ENCODE measurements around the gene CACNA1C.

Gene CACNA1C

GRCh38 chr12:2139651-2140050 is 86.9 kb downstream of the CACNA1C start:
- H3K9me3 ChIP-seq (ENCODE audit: control insufficient read depth in 2 of 2, low read length in 2 of 2) = no peaks in the 10 kb centered on the region
- peaks cover 42% of the 10 kb centered on the region for H3K4me1 ChIP-seq (ENCODE audit: control insufficient read depth, insufficient read depth, low read length)
- no peak overlapping the region for H3K9ac ChIP-seq (ENCODE audit: low read length in 2 of 2)
- H3K36me3 ChIP-seq (ENCODE audit: control insufficient read depth in 2 of 2, insufficient read depth in 2 of 2, low read length in 2 of 2) = peaks cover 0 to 6% of the 10 kb centered on the region in 2 donors
- H3K27ac ChIP-seq (ENCODE audit: low read length) = peak overlapping the region; percentile 31
- H3K27me3 ChIP-seq (ENCODE audit: control insufficient read depth in 1 of 2, insufficient read depth in 2 of 2, low read length in 2 of 2) = no peaks in the 10 kb centered on the region
- no peak overlapping the region for H3K4me3 ChIP-seq (ENCODE audit: low read length in 2 of 2)

- Histone ChIP-seq H3K9me3 (ENCODE audit: control insufficient read depth in 2 of 2, low read length in 2 of 2) (no peaks in the 10 kb centered on the region), H3K36me3 (ENCODE audit: control insufficient read depth in 2 of 2, insufficient read depth in 2 of 2, low read length in 2 of 2) (peaks cover 0 to 6% of the 10 kb centered on the region in 2 donors), H3K9ac (ENCODE audit: low read length in 2 of 2) (no peak overlapping the region), H3K4me3 (ENCODE audit: low read length in 2 of 2) (no peak overlapping the region), H3K27me3 (ENCODE audit: control insufficient read depth in 1 of 2, insufficient read depth in 2 of 2, low read length in 2 of 2) (no peaks in the 10 kb centered on the region), H3K4me1 (ENCODE audit: control insufficient read depth, insufficient read depth, low read length) (peaks cover 49% of the 10 kb centered on the region), H3K27ac (ENCODE audit: low read length) (peak overlapping the region; percentile 31)
Observed at GRCh38 chr12:2140858-2141519, 88.2 kb downstream of the CACNA1C start.

- Histone ChIP-seq H3K4me1 (ENCODE audit: control insufficient read depth, insufficient read depth, low read length) (peaks cover 52% of the 10 kb centered on the region), H3K9ac (ENCODE audit: low read length in 2 of 2) (no peak overlapping the region)
Observed at GRCh38 chr12:2142068-2142467, 89.3 kb downstream of the CACNA1C start.

GRCh38 chr12:2144951-2145350 is 92.2 kb downstream of the CACNA1C start:
- Histone ChIP-seq H3K4me3 (ENCODE audit: low read length in 2 of 2) (no peak overlapping the region), H3K9ac (ENCODE audit: low read length in 2 of 2) (no peak overlapping the region), H3K27me3 (ENCODE audit: control insufficient read depth in 1 of 2, insufficient read depth in 2 of 2, low read length in 2 of 2) (no peaks in the 10 kb centered on the region), H3K27ac (ENCODE audit: low read length) (no peak overlapping the region), H3K4me1 (ENCODE audit: control insufficient read depth, insufficient read depth, low read length) (peaks cover 44% of the 10 kb centered on the region), H3K36me3 (ENCODE audit: control insufficient read depth in 2 of 2, insufficient read depth in 2 of 2, low read length in 2 of 2) (no peaks in the 10 kb centered on the region), H3K9me3 (ENCODE audit: control insufficient read depth in 2 of 2, low read length in 2 of 2) (no peaks in the 10 kb centered on the region)

More at GRCh38 chr12:2142068-2142467, 89.3 kb downstream of the CACNA1C start:
- no peaks in the 10 kb centered on the region for H3K27me3 ChIP-seq (ENCODE audit: control insufficient read depth in 1 of 2, insufficient read depth in 2 of 2, low read length in 2 of 2)
- H3K9me3 ChIP-seq (ENCODE audit: control insufficient read depth in 2 of 2, low read length in 2 of 2) = no peaks in the 10 kb centered on the region
- peaks cover 0 to 6% of the 10 kb centered on the region in 2 donors for H3K36me3 ChIP-seq (ENCODE audit: control insufficient read depth in 2 of 2, insufficient read depth in 2 of 2, low read length in 2 of 2)
- peak overlapping the region; percentile 31 for H3K27ac ChIP-seq (ENCODE audit: low read length)
- H3K4me3 ChIP-seq (ENCODE audit: low read length in 2 of 2) = no peak overlapping the region

GRCh38 chr12:2145433-2145998 is 92.7 kb downstream of the CACNA1C start:
- H3K27ac ChIP-seq (ENCODE audit: low read length) = no peak overlapping the region
- peaks cover 46% of the 10 kb centered on the region for H3K4me1 ChIP-seq (ENCODE audit: control insufficient read depth, insufficient read depth, low read length)
- H3K4me3 ChIP-seq (ENCODE audit: low read length in 2 of 2) = no peak overlapping the region
- no peak overlapping the region for H3K9ac ChIP-seq (ENCODE audit: low read length in 2 of 2)
- no peaks in the 10 kb centered on the region for H3K36me3 ChIP-seq (ENCODE audit: control insufficient read depth in 2 of 2, insufficient read depth in 2 of 2, low read length in 2 of 2)
- no peaks in the 10 kb centered on the region for H3K27me3 ChIP-seq (ENCODE audit: control insufficient read depth in 1 of 2, insufficient read depth in 2 of 2, low read length in 2 of 2)
- H3K9me3 ChIP-seq (ENCODE audit: control insufficient read depth in 2 of 2, low read length in 2 of 2) = no peaks in the 10 kb centered on the region

GRCh38 chr12:2147335-2147734 is 94.5 kb downstream of the CACNA1C start:
- Histone ChIP-seq H3K4me1 (ENCODE audit: control insufficient read depth, insufficient read depth, low read length) (peaks cover 40% of the 10 kb centered on the region), H3K9me3 (ENCODE audit: control insufficient read depth in 2 of 2, low read length in 2 of 2) (no peaks in the 10 kb centered on the region), H3K27me3 (ENCODE audit: control insufficient read depth in 1 of 2, insufficient read depth in 2 of 2, low read length in 2 of 2) (no peaks in the 10 kb centered on the region), H3K9ac (ENCODE audit: low read length in 2 of 2) (no peak overlapping the region), H3K27ac (ENCODE audit: low read length) (no peak overlapping the region), H3K4me3 (ENCODE audit: low read length in 2 of 2) (no peak overlapping the region), H3K36me3 (ENCODE audit: control insufficient read depth in 2 of 2, insufficient read depth in 2 of 2, low read length in 2 of 2) (no peaks in the 10 kb centered on the region)

GRCh38 chr12:2149091-2149490 is 96.3 kb downstream of the CACNA1C start:
- peaks cover 48% of the 10 kb centered on the region for H3K4me1 ChIP-seq (ENCODE audit: control insufficient read depth, insufficient read depth, low read length)
- no peaks in the 10 kb centered on the region for H3K27me3 ChIP-seq (ENCODE audit: control insufficient read depth in 1 of 2, insufficient read depth in 2 of 2, low read length in 2 of 2)
- no peaks in the 10 kb centered on the region for H3K9me3 ChIP-seq (ENCODE audit: control insufficient read depth in 2 of 2, low read length in 2 of 2)
- no peaks in the 10 kb centered on the region for H3K36me3 ChIP-seq (ENCODE audit: control insufficient read depth in 2 of 2, insufficient read depth in 2 of 2, low read length in 2 of 2)
- H3K4me3 ChIP-seq (ENCODE audit: low read length in 2 of 2) = no peak overlapping the region
- H3K9ac ChIP-seq (ENCODE audit: low read length in 2 of 2) = no peak overlapping the region
- H3K27ac ChIP-seq (ENCODE audit: low read length) = no peak overlapping the region

- Histone ChIP-seq H3K9ac (ENCODE audit: low read length in 2 of 2) (no peak overlapping the region), H3K4me1 (ENCODE audit: control insufficient read depth, insufficient read depth, low read length) (peaks cover 50% of the 10 kb centered on the region), H3K36me3 (ENCODE audit: control insufficient read depth in 2 of 2, insufficient read depth in 2 of 2, low read length in 2 of 2) (no peaks in the 10 kb centered on the region), H3K27ac (ENCODE audit: low read length) (no peak overlapping the region), H3K9me3 (ENCODE audit: control insufficient read depth in 2 of 2, low read length in 2 of 2) (no peaks in the 10 kb centered on the region), H3K4me3 (ENCODE audit: low read length in 2 of 2) (no peak overlapping the region), H3K27me3 (ENCODE audit: control insufficient read depth in 1 of 2, insufficient read depth in 2 of 2, low read length in 2 of 2) (no peaks in the 10 kb centered on the region)
Observed at GRCh38 chr12:2150833-2151232, 98.0 kb downstream of the CACNA1C start.

GRCh38 chr12:2151391-2151790 is 98.6 kb downstream of the CACNA1C start:
- H3K4me1 ChIP-seq (ENCODE audit: control insufficient read depth, insufficient read depth, low read length) = peaks cover 46% of the 10 kb centered on the region
- peaks cover 0 to under 1% of the 10 kb centered on the region in 2 donors for H3K36me3 ChIP-seq (ENCODE audit: control insufficient read depth in 2 of 2, insufficient read depth in 2 of 2, low read length in 2 of 2)
- no peaks in the 10 kb centered on the region for H3K9me3 ChIP-seq (ENCODE audit: control insufficient read depth in 2 of 2, low read length in 2 of 2)
- H3K4me3 ChIP-seq (ENCODE audit: low read length in 2 of 2) = no peak overlapping the region
- no peaks in the 10 kb centered on the region for H3K27me3 ChIP-seq (ENCODE audit: control insufficient read depth in 1 of 2, insufficient read depth in 2 of 2, low read length in 2 of 2)
- H3K27ac ChIP-seq (ENCODE audit: low read length) = no peak overlapping the region
- H3K9ac ChIP-seq (ENCODE audit: low read length in 2 of 2) = no peak overlapping the region

- no peaks in the 10 kb centered on the region for H3K27me3 ChIP-seq (ENCODE audit: control insufficient read depth in 1 of 2, insufficient read depth in 2 of 2, low read length in 2 of 2)
- H3K36me3 ChIP-seq (ENCODE audit: control insufficient read depth in 2 of 2, insufficient read depth in 2 of 2, low read length in 2 of 2) = peaks cover 0 to 3% of the 10 kb centered on the region in 2 donors
- no peak overlapping the region for H3K27ac ChIP-seq (ENCODE audit: low read length)
- no peak overlapping the region for H3K9ac ChIP-seq (ENCODE audit: low read length in 2 of 2)
- no peak overlapping the region for H3K4me3 ChIP-seq (ENCODE audit: low read length in 2 of 2)
- H3K4me1 ChIP-seq (ENCODE audit: control insufficient read depth, insufficient read depth, low read length) = peaks cover 42% of the 10 kb centered on the region
- no peaks in the 10 kb centered on the region for H3K9me3 ChIP-seq (ENCODE audit: control insufficient read depth in 2 of 2, low read length in 2 of 2)
Observed at GRCh38 chr12:2152134-2152533, 99.3 kb downstream of the CACNA1C start.

GRCh38 chr12:2154050-2154449 is 101.3 kb downstream of the CACNA1C start:
- peak overlapping the region; percentile 55 for H3K27ac ChIP-seq (ENCODE audit: low read length)

More at GRCh38 chr12:2154050-2154449, 101.3 kb downstream of the CACNA1C start:
- Histone ChIP-seq H3K27me3 (ENCODE audit: control insufficient read depth in 1 of 2, insufficient read depth in 2 of 2, low read length in 2 of 2) (no peaks in the 10 kb centered on the region), H3K9me3 (ENCODE audit: control insufficient read depth in 2 of 2, low read length in 2 of 2) (no peaks in the 10 kb centered on the region), H3K9ac (ENCODE audit: low read length in 2 of 2) (no peak overlapping the region), H3K36me3 (ENCODE audit: control insufficient read depth in 2 of 2, insufficient read depth in 2 of 2, low read length in 2 of 2) (peaks cover 0 to 3% of the 10 kb centered on the region in 2 donors), H3K4me3 (ENCODE audit: low read length in 2 of 2) (no peak overlapping the region), H3K4me1 (ENCODE audit: control insufficient read depth, insufficient read depth, low read length) (peaks cover 35% of the 10 kb centered on the region)
